LNCaP clone FGC (cell line): ENCODE data around the gene BAZ1B.
A peak's percentile ranks its signal among the peaks of the same experiment; 100 is the strongest.
"Not testable (repeated sequence)": the region's sequence is repeated elsewhere in the genome, so short reads cannot be mapped to it uniquely, and the experiment has no call there.

Source experiments
- DNase-seq: peaks from one replicate; pipeline ENCODE4 v3.0.0-alpha.2; 2011; ENCODE audit warnings: low read depth
- H3K4me3 ChIP-seq: 2 replicates; pipeline ENCODE4 v1.5.1; 2011; ENCODE audit warnings: mild to moderate bottlenecking, low read depth, low read length, control low read depth
- TF ChIP-seq, protein P1 (sequence below): IDR thresholded peaks from 2 replicates; pipeline ENCODE4 v1.5.1; 2012; ENCODE audit warnings: mild to moderate bottlenecking; ENCODE audit not compliant: control insufficient read depth, insufficient read depth; ENCODE audit errors: extremely low read depth

The BAZ1B gene

DNA sequence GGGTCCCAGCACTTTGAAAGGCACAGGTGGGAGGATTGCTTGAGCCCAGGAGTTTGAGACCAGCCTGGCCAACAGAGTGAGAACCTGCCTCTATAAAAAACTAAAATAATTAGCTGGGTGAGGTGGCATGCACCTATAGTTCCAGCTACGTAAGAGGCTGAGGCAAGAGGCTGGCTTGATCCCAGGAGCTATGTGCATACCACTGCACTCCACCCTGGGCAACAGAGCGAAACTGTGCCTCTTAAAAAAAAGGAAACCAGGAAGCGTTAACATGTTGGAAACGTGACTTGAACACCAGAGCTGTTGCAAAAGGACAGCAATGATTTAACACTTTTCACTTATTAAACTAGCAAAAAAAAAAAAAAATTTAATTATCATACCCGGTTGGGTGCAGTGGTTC lies 12.6 kb downstream of the BAZ1B start:
- DNase-seq = peak; percentile 88
- no peak overlapping the region for H3K4me3 ChIP-seq
- TF ChIP-seq, protein P1, sequence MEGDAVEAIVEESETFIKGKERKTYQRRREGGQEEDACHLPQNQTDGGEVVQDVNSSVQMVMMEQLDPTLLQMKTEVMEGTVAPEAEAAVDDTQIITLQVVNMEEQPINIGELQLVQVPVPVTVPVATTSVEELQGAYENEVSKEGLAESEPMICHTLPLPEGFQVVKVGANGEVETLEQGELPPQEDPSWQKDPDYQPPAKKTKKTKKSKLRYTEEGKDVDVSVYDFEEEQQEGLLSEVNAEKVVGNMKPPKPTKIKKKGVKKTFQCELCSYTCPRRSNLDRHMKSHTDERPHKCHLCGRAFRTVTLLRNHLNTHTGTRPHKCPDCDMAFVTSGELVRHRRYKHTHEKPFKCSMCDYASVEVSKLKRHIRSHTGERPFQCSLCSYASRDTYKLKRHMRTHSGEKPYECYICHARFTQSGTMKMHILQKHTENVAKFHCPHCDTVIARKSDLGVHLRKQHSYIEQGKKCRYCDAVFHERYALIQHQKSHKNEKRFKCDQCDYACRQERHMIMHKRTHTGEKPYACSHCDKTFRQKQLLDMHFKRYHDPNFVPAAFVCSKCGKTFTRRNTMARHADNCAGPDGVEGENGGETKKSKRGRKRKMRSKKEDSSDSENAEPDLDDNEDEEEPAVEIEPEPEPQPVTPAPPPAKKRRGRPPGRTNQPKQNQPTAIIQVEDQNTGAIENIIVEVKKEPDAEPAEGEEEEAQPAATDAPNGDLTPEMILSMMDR = no peak

- TF ChIP-seq, protein P1 = no peak
- DNase-seq = no peak
- no peak overlapping the region for H3K4me3 ChIP-seq
Measured at GRCh38 chr7:73507556-73507955, 14.5 kb downstream of the BAZ1B start.

- TF ChIP-seq, protein P1 = no peak
- no peak for DNase-seq
- H3K4me3 ChIP-seq = no peak overlapping the region
Measured at GRCh38 chr7:73504920-73505319, 17.2 kb downstream of the BAZ1B start.

DNA sequence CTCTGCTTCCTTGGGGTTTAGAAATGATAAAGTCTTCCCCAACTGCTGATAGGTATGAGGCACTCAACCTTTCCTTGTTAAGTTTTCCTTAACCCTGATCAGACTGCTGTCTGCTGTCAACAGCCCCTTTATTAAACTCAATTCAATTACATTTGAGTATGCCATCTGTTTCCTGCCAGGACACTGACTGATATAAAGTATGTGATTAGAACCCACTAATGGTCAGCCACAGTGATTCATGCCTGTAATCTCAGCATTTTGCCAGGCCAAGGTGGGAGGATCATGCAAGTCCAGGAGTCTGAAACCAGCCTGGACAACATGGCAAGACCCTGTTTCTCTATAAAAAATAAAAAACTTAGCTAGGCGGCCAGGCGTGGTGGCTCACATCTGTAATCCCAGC lies 18.1 kb downstream of the BAZ1B start:
- no peak overlapping the region for H3K4me3 ChIP-seq
- TF ChIP-seq, protein P1 = no peak
- DNase-seq = no peak

DNA sequence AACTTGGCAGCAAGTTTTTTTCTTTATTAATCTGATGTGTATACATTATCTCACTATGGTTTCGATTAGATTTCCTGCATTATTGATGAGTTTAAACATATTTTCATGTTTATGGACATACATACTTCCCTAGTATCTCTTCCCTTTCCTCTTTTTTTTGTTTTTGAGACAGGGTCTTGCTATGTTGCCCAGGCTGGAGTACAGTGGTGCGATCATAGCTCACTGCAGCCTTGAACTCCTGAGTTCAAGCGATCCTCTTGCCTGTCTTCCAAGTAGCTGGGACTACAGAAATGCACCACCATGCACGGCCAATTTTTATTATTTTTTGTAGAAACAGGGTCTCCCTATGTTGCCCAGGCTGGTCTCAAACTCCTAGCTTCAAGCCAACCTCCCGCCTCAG lies 18.9 kb downstream of the BAZ1B start:
- H3K4me3 ChIP-seq = no peak overlapping the region
- TF ChIP-seq, protein P1 = no peak
- DNase-seq = no peak

DNA sequence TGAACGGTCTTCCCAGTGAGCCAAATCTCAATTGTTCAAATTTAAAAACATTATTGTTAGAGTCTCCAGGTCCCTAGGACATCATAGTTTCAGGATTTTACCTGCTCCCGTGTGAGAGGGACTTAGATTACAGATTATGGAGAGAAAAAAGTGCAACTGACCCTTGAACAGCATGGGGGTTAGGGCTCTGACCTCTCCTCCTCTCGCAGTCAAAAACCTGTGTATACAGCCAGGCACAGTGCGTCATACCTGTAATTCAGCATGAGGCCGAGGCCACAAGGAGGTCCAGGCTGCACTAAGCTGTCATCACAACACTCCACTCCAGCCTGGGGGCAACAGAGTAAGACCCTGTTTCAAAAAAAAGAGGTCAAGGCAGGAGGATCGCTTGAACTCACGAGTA lies 25.5 kb downstream of the BAZ1B start:
- TF ChIP-seq, protein P1 = no peak

DNA sequence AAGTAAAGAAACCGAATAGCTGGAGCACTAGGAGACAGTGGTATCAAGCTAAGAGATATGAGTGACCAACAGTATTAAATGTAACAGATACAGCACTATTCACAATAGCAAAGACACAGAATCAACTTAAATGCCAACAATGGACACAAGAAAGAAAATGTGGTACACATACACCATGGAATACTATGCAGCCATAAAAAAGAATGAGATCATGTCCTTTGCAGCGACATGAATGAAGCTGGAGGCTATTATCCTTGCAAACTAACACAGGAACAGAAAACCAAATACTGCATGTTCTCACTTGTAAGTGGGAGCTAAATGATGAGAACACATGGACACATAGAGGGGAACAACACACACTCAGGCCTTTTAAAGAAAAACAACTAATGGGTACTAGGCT lies 26.6 kb downstream of the BAZ1B start:
- not testable (repeated sequence) for DNase-seq, H3K4me3 ChIP-seq

More for the DNA sequence above, 25.5 kb downstream of the BAZ1B start:
- no peak for DNase-seq
- H3K4me3 ChIP-seq = no peak overlapping the region
